Activated naive CD4-positive, alpha-beta T cell treated with anti-CD3 and anti-CD28 coated beads for 36 hours (primary cell): ENCODE results near the gene AUTS2. TPM values are rescaled to one million over a fixed set of nuclear protein-coding genes. Genes with fewer than 3 reads are reported as not detected.

Experiments
- CTCF ChIA-PET: fragments of 350-600 bp; sonication (Branson Sonifier 250); formaldehyde crosslinking; loops from one replicate; lab custom pipeline; 2021; ENCODE audit warnings: antibody characterized with exemption; lab: Charles Lee
- DNase-seq: peaks from one replicate; pipeline ENCODE4 v3.0.0-alpha.2; 2020
- H3K27ac Mint-ChIP-seq: one replicate; pipeline ENCODE4 v1.8.0; 2021; ENCODE audit warnings: mild to moderate bottlenecking, mixed read lengths
- H3K27me3 Mint-ChIP-seq: one replicate; pipeline ENCODE4 v1.8.0; 2021; ENCODE audit warnings: low read depth, mixed read lengths
- H3K36me3 Mint-ChIP-seq: one replicate; pipeline ENCODE4 v1.8.0; 2021; ENCODE audit warnings: low read depth, mixed read lengths
- H3K4me1 Mint-ChIP-seq: one replicate; pipeline ENCODE4 v1.8.0; 2021; ENCODE audit warnings: low read depth, mixed read lengths
- H3K4me3 Mint-ChIP-seq: one replicate; pipeline ENCODE4 v1.8.0; 2021; ENCODE audit warnings: mild to moderate bottlenecking, moderate library complexity, mixed read lengths
- H3K9me3 Mint-ChIP-seq: one replicate; pipeline ENCODE4 v1.8.0; 2021; ENCODE audit warnings: mixed read lengths
- intact Hi-C: fragments of 100-400 bp; cut with micrococcal nuclease; formaldehyde crosslinking; loops from one replicate; pipeline ENCODE4 v1.15.1; 2023
- total RNA-seq, 2 experiments: library from RNA; stranded (reverse); gene quantifications; one replicate each; pipeline ENCODE4 v1.2.3, GENCODE V29; 2021

AUTS2 gene
- total RNA-seq, 2 experiments from 2014 or later: 0.79 to 1.1 TPM

DNA sequence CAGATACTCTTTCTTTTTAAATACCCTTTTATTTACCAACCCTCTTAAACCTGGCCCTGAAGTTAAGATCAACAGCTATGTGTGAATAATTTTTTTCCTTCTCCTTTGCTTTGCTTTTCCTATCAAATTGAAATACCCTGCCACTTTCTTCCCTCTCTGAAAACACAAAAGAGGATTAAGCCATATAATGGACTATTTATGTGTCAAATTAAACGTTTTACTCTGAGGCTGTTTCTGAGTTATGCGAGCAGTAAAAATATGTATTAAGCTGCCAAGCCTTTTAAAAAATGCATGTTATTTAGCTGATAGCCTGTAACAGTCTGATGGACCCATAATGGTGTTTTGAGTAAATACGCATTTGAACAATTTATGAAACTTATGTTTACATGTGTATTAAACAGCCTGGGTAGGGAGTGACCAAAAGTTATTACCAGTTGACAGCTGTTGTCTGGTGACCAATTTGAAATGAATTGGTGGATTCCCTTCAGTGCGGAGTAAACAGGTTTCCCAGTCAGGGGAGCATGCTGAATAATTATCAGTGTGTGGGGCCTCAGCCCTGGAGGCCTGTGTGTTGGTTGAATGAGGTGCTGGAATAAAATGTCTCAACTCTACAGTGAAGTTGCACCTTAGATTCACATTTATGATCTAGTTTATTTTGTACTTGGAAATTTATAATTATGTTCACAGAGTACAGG, 89.6 kb downstream of the AUTS2 start:
- H3K4me3 Mint-ChIP-seq: no peak overlapping the region
- H3K36me3 Mint-ChIP-seq: no peaks in the 10 kb centered on the region
- H3K4me1 Mint-ChIP-seq: no peaks in the 10 kb centered on the region
- no peaks in the 10 kb centered on the region for H3K27me3 Mint-ChIP-seq
- CTCF ChIA-PET: no interaction called here
- DNase-seq: no peak
- H3K27ac Mint-ChIP-seq: no peak overlapping the region
- peaks cover 2% of the 10 kb centered on the region for H3K9me3 Mint-ChIP-seq
- intact Hi-C loops: no loop called here

DNA sequence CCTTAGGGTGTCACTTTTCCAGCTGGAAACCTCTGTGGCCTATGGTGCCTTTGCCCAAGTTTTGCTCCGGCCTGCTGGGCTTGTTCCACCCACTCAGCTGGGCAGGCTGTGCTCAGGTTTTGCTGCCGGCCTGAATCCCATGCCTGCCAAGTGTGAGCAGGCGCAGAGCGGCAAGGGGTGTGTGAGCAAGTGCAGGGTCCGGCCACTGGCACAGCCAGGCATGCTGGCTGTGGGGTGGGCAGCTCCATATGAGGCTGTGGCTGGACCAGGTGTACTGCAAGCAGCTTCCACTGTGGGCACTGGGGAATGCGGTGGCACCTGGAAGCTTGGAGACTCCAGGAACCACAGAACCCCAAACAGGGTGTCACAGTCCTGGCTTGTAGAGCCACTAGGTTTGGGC, 92.1 kb downstream of the AUTS2 start:
- H3K9me3 Mint-ChIP-seq: no peaks in the 10 kb centered on the region
- H3K4me3 Mint-ChIP-seq: no peak overlapping the region
- no peaks in the 10 kb centered on the region for H3K4me1 Mint-ChIP-seq
- intact Hi-C loops: no loop called here
- no peak for DNase-seq
- H3K36me3 Mint-ChIP-seq: no peaks in the 10 kb centered on the region
- H3K27me3 Mint-ChIP-seq: peaks cover 3% of the 10 kb centered on the region
- CTCF ChIA-PET: no interaction called here
- no peak overlapping the region for H3K27ac Mint-ChIP-seq

DNA sequence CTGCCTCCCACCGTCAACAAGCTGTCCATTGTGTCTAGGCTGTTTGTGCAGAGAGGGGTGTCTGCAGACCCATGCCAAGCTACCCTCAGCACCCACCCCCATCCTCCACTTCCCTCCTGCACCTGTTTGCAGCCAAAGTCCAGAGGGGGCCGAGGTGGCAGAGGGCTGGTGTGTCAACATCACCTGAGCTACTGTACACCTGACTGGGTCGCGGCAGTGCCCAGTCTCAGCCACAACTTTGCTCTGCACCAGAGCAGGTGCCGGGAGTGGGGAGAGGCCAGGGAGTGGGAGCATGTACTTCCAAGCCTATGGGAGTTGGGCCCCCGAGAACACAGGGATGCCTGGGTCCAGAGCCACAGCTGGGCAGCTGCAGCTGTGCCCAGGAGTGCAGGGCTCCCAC, 93.1 kb downstream of the AUTS2 start:
- no peak for DNase-seq
- CTCF ChIA-PET: no interaction called here
- Mint-ChIP-seq H3K4me1 (peaks cover 2% of the 10 kb centered on the region), H3K9me3 (no peaks in the 10 kb centered on the region), H3K27me3 (peaks cover 3% of the 10 kb centered on the region), H3K36me3 (no peaks in the 10 kb centered on the region), H3K4me3 (no peak overlapping the region), H3K27ac (no peak overlapping the region)
- intact Hi-C loops: no loop called here

DNA sequence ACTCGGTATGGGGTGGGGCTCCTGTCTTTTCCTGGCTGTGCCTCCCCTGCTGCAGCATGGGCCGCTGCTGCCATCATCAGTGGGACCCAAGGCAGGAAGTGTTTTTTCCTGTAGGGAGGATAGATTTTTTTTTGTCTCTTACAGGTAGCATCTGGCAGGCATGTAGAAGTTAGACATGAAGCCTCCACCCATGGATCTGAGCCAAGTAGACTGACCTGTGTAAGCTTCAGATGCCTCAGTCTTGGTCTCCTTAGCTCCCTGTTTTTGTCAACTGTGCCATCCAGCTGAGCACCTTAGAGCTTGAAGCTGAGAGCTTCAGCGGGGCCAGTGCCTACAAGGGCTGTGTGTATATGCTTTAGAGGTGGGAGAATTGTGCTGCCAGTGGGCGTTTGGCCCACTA, 93.5 kb downstream of the AUTS2 start:
- DNase-seq: no peak
- intact Hi-C loops: no loop called here
- no peak overlapping the region for H3K4me3 Mint-ChIP-seq
- no peaks in the 10 kb centered on the region for H3K36me3 Mint-ChIP-seq
- peaks cover 2% of the 10 kb centered on the region for H3K4me1 Mint-ChIP-seq
- CTCF ChIA-PET: no interaction called here
- H3K27me3 Mint-ChIP-seq: peaks cover 3% of the 10 kb centered on the region
- no peak overlapping the region for H3K27ac Mint-ChIP-seq
- no peaks in the 10 kb centered on the region for H3K9me3 Mint-ChIP-seq

DNA sequence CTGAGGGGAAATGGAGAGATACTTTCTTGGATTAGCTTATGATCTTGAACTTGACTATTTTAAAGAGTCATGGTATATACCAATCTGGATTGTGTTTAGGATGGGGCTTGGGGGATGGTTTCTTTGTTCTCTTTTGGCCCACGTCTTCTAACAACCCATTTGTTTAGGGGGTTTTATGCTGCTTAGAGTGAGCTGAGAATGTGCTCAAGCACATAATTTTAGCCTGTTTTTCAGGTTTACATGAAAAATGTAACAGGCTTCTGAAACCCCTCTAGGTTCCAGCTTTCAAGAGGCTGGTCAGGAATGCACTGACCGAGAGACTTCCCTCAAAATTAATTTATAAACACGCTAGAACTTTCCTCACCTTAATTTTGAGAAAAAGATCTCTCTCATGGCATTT, 94.3 kb downstream of the AUTS2 start:
- H3K4me1 Mint-ChIP-seq: peaks cover 2% of the 10 kb centered on the region
- intact Hi-C loops: no loop called here
- H3K27me3 Mint-ChIP-seq: peaks cover 3% of the 10 kb centered on the region
- no peak overlapping the region for H3K4me3 Mint-ChIP-seq
- H3K36me3 Mint-ChIP-seq: no peaks in the 10 kb centered on the region
- DNase-seq: no peak
- no peak overlapping the region for H3K27ac Mint-ChIP-seq
- no peaks in the 10 kb centered on the region for H3K9me3 Mint-ChIP-seq
- CTCF ChIA-PET: no interaction called here

DNA sequence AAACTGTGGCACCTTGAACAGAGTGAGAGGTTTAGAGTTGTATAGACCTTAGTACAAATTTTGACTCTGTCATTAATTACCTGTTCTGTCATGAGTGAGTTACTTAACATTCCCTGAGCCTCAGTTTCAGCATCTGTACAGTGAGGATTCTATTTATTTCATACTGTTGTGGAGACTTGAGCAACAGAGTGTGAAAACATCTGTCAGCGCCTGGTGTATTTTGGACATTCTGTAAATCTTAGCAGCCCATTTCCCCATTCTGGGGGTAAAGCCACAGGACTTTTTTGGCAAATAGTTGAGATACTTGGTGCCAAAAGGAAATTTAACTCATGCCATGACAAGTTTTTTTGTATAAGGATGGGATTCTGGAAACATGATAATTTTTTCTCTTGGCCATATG, 94.8 kb downstream of the AUTS2 start:
- Mint-ChIP-seq H3K36me3 (no peaks in the 10 kb centered on the region), H3K4me3 (no peak overlapping the region), H3K27me3 (peaks cover 3% of the 10 kb centered on the region), H3K4me1 (peaks cover 2% of the 10 kb centered on the region), H3K9me3 (no peaks in the 10 kb centered on the region), H3K27ac (no peak overlapping the region)
- CTCF ChIA-PET: no interaction called here
- DNase-seq: no peak
- intact Hi-C loops: no loop called here

DNA sequence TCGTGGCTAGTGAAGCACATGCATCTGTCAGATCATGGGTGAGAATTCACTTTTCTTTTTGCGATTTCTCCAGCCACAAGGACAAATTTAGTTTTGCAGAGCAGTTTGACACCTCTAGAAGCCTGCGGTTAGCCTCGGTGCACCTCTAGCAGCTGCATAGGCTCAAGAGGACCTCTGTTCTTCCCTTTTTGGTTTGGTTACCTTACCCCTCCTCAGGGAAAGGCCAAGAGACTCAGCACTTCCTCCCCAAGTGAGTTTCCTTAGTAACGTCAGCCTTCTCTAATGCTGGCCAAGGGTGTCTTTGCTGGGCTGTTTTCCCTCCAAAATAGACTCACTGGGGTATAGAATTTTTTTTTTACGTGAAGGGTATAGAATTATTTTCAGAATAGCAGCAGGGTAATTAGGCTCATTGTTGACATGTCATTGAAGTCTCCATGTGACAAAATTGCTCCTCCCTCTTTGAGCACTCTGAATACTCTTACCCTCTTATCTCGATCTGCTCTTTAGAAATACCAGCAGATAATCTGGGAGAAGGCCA, 97.8 kb downstream of the AUTS2 start:
- DNase-seq: no peak

DNA sequence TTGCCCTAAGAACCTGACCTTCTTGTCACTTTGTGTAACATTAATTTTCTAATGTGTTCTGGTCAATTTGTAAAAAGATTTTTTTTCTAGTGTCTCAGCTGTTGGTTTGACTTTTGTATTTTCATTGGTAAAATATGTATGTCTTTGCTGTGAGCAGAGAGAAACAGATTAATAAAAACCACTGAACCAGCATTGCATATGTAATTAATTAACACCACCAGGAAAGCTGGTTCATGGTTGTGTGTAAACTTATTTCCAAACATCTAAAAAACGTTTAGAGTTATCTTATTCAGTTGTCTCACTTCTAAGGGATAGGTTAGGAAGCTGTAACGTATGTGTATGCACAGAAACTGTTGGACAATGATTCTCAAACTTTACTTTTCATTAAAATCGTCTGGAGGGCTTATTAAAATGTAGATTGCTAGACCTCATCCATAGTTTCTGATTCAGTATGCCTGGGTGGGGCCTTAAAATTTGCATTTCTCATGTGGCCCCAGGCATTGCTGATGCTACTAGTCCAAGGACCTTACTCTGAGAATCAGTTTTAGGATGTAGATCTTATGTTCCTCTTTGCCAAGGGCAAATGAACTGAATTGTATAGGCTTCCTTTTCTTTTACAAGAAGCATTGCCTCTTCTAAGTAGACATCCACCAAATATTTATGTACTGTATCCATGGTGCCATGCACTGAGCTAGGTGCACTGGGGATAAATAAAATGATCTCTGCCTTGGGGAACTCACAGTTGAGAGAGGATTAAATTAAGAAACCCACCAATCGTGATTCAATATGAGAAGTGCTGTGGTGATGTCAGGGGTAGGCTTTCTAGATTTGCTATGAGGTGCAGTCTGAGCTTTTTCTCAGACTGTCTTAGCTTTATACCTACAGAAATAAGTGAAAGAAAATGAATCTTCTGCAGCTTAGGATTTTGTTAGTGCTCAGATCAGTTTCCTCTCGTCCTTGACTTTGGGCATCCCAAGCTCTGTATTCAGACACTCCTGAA, 98.7 kb downstream of the AUTS2 start:
- H3K4me3 Mint-ChIP-seq: no peak overlapping the region
- no peaks in the 10 kb centered on the region for H3K9me3 Mint-ChIP-seq
- H3K36me3 Mint-ChIP-seq: no peaks in the 10 kb centered on the region
- no peak overlapping the region for H3K27ac Mint-ChIP-seq
- CTCF ChIA-PET: interaction anchor here (0.5 kb wide), 1 partner anchor 40 kb away, joined by 3 read pairs; no protein-coding TSS in a partner anchor
- DNase-seq: no peak
- peaks cover 2% of the 10 kb centered on the region for H3K4me1 Mint-ChIP-seq
- intact Hi-C loops: no loop called here
- peaks cover 3% of the 10 kb centered on the region for H3K27me3 Mint-ChIP-seq

More for the DNA sequence above, 97.8 kb downstream of the AUTS2 start:
- Mint-ChIP-seq H3K27me3 (peaks cover 3% of the 10 kb centered on the region), H3K27ac (no peak overlapping the region), H3K36me3 (no peaks in the 10 kb centered on the region), H3K4me3 (no peak overlapping the region), H3K4me1 (peaks cover 2% of the 10 kb centered on the region), H3K9me3 (no peaks in the 10 kb centered on the region)
- CTCF ChIA-PET: no interaction called here
- intact Hi-C loops: no loop called here

DNA sequence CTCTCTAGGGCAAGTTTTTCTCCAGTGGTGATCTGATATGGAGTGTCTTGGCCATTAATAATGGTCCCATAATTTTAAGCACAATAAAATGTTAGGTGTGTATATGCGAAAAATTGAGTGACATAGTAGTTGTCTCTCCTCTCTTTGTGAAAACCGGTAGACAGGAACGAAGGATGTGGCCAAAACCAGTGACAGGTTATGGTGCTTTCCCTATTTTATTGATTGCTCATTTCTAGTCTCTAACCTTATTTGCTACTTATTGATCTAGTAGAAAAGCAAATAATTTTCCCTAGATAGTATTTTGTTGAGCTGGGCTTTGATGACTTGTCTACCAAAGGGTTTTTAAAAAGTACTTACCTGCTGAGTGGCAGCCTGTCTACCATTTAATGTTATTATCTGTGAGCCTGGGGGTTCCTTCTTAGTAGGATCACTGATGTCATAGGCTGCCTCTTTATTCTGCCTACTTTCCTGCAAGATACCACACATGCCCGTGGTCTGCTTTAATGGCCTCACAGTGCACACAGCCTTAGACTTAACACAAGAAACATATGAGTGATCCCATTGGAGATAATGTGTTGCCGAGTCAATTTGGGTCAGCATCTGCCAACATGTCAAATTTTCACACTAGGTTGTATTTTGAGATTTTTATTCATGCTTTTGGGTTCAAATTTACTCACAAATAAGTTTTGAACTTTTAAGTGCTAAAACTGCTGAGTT, 100.0 kb downstream of the AUTS2 start:
- intact Hi-C loops: no loop called here
- no peak overlapping the region for H3K27ac Mint-ChIP-seq
- H3K36me3 Mint-ChIP-seq: no peaks in the 10 kb centered on the region
- H3K4me1 Mint-ChIP-seq: peaks cover 2% of the 10 kb centered on the region
- H3K4me3 Mint-ChIP-seq: no peak overlapping the region
- DNase-seq: no peak
- no peaks in the 10 kb centered on the region for H3K9me3 Mint-ChIP-seq
- peaks cover 3% of the 10 kb centered on the region for H3K27me3 Mint-ChIP-seq
- CTCF ChIA-PET: no interaction called here

DNA sequence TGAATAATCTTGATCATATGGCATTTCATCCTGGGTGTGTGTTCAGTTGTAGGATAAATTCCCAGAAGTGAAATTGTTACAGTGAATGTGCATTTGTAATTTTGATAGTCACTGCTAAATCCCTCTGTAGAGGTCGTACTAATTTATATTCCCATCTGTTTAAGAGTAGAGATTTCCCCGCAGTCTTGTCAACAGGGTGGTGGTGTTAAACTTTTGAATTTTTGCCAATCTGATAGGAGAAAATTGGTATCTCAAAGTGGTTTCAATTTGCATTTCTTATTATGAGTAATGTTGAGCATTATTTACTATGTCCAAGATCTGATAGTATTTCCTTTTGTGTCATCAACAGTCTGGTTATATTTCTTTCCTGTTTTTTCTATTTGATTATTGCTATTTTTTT, 101.7 kb downstream of the AUTS2 start:
- H3K4me3 Mint-ChIP-seq: no peak overlapping the region
- intact Hi-C loops: no loop called here
- H3K27ac Mint-ChIP-seq: no peak overlapping the region
- H3K4me1 Mint-ChIP-seq: peaks cover 2% of the 10 kb centered on the region
- no peaks in the 10 kb centered on the region for H3K9me3 Mint-ChIP-seq
- CTCF ChIA-PET: interaction anchor here (0.6 kb wide), 1 partner anchor 142 kb away, joined by 3 read pairs; no protein-coding TSS in a partner anchor
- no peaks in the 10 kb centered on the region for H3K36me3 Mint-ChIP-seq
- no peak for DNase-seq
- no peaks in the 10 kb centered on the region for H3K27me3 Mint-ChIP-seq

DNA sequence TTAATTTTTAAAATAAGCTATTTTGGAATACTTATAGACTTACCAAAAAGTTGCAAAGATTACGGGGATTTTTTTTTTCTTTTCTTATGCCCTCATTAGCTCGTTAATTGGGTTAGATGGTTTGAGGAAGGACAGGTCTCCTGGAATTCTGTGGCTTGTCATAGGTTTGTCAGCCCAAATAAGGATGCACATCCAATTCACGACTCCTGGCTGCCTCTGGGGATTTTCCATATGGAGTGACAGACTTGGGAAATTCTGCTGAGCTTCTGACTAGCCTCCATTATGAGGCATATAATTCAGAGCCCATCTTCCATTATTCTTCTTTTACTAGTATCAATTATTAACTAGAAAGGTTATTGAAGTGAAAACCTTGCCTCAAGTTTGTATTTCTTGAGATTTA, 102.1 kb downstream of the AUTS2 start:
- Mint-ChIP-seq H3K9me3 (no peaks in the 10 kb centered on the region), H3K36me3 (no peaks in the 10 kb centered on the region), H3K4me1 (peaks cover 2% of the 10 kb centered on the region), H3K27me3 (no peaks in the 10 kb centered on the region), H3K4me3 (no peak overlapping the region), H3K27ac (no peak overlapping the region)
- CTCF ChIA-PET: interaction anchor here (0.6 kb wide), 1 partner anchor 142 kb away, joined by 3 read pairs; no protein-coding TSS in a partner anchor
- intact Hi-C loops: no loop called here
- DNase-seq: no peak

DNA sequence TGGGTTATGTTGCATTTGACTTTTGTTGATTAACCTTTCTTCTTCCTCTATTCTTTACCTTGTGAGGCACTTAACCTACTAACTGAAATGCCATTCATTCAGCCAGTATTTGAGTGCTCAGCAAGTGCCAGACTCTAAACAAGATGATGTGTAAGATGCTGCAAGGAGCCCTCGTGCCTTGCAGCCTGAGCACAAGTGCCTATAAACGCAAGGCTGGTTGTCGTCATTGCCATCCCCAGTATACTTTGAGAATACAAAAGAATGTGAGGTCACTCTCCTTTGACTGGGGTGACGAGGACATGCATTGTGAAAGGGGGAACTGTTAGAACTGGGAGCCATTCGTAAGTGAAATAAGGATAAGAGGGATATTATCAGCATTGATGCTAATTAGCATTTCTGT, 103.0 kb downstream of the AUTS2 start:
- CTCF ChIA-PET: no interaction called here
- no peaks in the 10 kb centered on the region for H3K9me3 Mint-ChIP-seq
- DNase-seq: no peak
- intact Hi-C loops: no loop called here
- no peaks in the 10 kb centered on the region for H3K27me3 Mint-ChIP-seq
- no peaks in the 10 kb centered on the region for H3K36me3 Mint-ChIP-seq
- no peaks in the 10 kb centered on the region for H3K4me1 Mint-ChIP-seq
- no peak overlapping the region for H3K27ac Mint-ChIP-seq
- H3K4me3 Mint-ChIP-seq: no peak overlapping the region
